ENCODE data around the gene DIPK1A.
"Not testable (repeated sequence)": the region's sequence is repeated elsewhere in the genome, so short reads cannot be mapped to it uniquely, and the experiment has no call there.

DIPK1A gene

DNA sequence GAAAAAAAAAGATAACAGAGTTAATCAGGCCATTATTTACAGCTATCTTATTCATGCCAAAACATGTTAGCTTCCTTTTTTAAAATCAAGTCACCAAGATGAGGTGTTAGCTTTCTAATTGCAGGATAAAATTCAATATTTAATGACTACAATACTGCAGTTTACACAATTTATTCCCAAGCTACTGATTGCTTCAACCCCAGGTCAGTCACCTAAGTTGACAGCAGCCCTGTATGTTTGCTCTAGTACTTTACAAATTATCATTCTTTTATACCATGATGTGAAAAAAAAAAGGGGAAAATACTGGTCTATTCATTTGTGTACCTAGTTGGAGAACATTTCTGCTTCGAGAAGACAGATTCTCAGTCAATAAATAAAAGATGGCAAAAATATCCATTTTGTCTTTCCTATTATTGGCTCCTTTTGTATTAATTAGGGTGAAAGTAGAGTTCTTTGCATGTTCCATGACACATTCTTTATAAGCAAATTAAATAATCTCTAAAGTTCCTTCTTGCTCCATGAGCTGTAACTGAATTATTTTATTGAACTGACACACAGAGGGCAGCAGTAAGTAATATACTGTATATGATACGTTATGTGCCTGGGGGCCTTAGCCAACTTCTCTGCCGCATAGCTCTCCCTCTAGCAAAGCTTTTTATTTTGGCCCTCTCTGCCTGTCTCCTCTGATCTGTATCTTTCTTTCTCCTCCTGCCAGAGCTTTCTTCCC lies 48.0 kb downstream of the DIPK1A start:
- no peak for DNase-seq

DNA sequence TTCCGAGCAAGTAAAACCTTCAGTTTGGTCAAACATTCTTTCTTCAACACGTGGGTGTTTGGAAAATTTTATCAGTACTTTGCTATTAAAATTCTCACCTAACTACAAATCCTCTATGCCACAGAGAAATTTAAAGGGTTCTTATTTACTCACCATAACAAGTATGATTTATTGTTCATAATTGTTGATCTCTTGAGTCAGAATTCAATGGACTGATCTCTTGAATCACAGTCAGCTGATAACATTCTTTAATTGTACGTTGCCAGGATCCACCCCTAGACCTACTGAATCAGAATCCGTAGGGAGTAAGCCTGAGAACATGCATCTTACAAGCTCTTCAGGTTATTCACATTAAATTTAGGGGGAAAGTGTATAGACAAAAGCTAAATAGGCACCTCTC lies 51.2 kb downstream of the DIPK1A start:
- DNase-seq = no peak

DNA sequence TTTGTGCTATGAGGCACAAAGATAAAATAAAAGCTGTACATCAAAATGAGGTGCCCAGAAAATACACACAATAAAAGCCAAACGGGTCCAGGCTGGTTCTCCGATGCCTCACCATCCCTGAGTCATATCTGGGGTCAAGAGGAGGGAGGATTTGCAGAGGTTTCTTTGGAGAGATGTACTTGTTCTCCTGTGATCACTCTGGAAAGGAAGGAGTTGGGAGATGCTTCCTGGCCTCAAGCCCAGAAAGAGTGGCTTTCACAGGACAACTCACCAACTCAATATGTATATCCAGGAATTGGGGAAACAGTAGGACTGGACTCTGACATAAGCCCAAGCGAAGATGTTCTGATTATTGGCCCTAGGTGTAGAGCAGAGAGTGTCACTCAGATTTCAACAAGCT lies 51.9 kb downstream of the DIPK1A start:
- no peak for DNase-seq

DNA sequence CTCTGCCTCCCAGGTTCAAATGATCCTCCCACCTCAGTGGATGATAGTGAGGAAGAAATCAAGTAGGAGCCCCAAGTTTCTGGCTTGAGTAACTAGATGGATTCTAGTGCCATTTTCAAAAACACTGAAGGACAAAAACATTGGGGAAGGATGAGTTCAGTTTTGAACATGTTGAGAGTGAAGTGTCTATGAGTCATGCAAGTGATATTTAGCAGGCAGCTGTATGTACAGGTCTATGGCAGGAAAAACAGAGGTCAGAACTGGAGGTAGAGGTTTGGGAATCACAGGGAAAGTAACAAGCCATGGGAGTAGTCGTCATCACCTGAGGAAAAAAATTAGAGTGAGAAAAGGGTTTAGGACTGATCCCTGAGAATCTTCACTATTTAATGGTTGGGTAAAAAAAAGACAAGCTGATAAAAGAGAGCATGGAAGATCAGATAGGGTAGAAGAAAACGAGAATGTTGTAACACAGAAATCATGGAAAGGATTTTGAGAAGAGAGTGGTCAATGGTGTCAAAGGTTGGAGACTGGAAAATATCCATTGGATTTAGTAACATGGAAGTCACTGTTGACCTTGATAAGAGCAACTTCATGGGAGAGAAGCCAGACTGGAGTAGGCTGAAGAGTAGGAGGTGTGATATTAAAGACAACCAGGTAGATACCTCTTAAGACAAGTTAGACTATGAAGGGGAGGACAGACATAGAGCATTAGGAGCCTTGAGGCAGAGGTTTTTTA lies 53.1 kb downstream of the DIPK1A start:
- DNase-seq = no peak

DNA sequence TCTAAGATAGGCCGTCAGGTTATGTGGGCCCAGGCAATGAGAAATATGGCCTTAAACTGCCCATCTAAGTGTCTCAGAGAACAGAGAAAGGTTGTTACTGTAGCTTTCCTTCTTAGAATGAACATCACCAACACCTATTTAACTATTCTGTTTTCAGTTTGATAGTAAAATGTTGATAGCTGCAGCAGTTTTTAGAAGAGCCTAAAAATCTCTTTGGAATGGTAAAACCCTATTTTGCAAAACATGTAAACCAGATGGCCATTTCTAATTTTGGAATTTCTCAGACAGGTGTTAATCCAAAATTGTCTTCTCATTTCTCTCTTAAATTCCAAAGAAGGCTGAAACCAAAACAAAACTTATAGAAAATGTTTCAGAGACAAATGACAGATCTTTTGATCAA lies 57.5 kb downstream of the DIPK1A start:
- no peak for DNase-seq

DNA sequence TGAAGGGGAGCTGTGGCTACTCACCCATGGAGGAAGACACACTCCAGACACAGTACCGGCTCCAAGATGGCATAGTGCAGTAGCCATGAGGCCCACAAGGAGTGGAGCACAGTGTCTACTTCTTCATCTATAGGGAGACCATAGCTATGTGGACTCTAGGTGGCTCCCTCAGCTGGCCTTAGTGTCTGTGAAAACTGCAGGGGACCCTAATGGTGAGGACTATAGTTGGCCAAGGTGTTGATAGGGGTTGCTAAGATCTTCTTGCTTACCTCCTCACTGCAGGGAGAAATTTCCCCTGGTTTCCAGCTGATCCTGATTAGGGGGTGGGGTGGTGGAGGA lies 58.9 kb downstream of the DIPK1A start:
- DNase-seq = no peak

DNA sequence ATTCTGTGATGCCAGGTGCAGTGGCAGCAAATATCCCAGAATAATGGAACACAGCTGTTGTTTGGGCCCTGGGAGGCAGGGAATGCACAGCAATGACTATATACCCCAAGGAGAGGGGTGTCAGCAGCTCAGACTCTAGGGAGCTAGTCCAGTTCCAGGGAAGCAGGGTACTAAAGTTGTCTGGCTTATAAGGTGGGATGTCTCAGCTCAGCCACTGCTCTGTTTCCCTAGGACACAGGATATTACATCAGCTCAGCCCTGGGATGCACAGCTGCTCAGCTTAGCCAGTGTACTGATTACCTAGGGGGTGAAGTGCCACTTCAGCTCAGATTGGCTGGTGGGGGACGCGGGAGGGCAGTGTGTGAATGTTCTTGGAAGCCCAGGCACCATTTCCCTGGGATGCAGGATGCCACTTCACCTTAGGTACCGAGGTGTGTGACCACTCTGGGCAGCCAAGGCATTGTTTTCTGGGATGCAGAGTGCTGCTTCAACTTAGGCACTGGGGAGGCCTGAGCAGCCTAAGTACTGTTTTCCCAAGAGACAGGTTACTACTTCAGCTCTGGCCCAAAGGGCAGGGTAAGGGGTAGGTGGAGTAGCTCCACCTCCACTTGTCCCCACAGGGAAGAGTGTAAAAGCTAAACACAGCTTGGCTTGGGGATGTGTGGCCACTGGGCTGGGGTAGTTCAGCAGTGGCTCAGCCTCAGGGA lies 59.4 kb downstream of the DIPK1A start:
- DNase-seq = no peak

DNA sequence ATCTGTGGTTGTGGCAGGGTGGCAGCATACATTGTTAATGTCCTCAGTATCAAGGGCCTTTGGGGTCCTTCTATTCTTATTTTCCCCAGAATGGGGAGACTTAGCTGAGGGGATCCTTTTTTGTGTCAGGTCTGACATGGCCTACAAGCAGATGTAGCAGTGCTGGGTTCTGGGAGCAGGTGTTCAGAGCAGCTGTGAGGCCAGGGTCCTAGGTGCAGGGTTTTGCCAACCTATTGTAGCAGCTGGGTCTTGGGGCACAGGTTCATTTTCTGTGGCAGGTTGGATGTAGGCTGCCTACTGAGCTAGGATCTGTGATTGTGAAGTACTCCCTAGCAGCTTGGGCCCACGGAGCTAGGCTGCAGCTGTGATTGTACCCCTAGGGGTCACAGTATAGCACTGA lies 60.1 kb downstream of the DIPK1A start:
- no peak for DNase-seq

DNA sequence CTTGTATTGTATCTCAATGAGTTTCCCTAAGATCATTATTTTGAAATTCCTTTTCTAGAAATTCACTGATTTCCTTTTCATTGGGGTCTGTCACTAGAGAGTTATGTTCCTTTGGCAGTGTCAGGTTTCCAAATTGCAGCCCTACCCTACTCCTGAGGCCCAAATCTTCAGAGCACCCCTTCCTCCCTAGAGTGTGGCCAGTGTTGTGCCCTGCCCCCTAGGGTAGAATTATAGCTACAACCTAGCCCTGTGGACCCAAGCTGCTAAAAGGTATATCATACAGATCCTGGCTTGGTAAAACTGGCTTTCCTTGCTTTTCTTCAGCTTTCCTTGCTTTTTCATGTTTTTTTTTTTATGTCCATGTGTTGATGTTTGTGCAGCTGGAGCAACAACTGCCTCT lies 60.7 kb downstream of the DIPK1A start:
- no peak for DNase-seq

DNA sequence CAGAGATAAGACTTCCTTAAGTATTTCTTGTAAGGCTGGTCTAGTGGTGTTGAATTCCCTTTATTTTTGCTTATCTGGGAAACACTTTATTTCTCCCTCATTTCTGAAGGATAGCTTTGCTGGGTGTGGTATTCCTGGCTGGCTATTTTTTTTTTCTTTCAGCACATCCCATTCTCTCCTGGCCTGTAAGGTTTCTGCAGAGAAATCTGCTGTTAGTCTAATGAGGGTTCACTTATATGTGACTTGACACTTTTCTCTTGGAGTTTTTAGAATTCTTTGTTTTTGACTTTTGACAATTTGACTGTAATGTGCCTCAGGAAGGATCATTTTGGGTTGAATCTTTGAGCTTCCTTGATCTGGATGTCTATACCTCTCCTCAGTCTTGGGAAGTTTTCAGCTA lies 61.5 kb downstream of the DIPK1A start:
- no peak for DNase-seq

DNA sequence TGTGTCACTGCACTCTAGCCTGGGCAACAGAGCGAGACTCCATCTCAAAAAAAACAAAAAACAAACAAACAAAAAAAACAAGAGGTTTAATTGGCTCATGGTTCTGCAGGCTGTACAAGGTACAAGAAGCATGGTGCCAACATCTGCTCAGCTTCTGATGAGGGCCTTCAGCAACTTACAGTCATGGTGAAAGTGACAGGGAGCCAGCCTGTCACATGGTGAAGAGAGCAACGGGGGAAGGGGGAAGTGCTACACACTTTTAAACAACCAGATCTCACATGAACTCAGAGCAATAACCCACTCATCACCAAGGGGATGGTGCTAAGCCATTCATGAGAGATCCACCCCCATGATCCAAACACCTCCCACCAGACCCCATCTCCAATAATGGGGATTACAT lies 63.2 kb downstream of the DIPK1A start:
- DNase-seq = not testable (repeated sequence)

DNA sequence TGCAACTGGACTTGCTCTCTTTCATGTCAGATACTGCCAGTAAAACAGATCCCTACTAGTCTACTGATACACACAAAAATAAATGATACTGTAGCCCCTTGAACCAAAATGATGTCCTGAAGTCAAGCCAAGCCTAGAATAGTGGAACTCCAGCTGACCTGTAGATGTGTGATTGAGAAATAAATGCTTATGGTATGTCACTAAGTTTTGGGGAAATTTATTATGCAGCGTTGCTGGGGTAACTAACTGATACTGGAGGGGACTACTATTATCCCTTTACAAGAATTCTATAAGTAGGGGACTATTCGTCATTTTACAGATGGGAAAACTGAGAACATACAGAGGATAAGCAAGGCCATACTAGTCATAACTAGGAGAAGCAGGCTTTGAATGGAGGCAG lies 73.8 kb downstream of the DIPK1A start:
- no peak for DNase-seq

DNA sequence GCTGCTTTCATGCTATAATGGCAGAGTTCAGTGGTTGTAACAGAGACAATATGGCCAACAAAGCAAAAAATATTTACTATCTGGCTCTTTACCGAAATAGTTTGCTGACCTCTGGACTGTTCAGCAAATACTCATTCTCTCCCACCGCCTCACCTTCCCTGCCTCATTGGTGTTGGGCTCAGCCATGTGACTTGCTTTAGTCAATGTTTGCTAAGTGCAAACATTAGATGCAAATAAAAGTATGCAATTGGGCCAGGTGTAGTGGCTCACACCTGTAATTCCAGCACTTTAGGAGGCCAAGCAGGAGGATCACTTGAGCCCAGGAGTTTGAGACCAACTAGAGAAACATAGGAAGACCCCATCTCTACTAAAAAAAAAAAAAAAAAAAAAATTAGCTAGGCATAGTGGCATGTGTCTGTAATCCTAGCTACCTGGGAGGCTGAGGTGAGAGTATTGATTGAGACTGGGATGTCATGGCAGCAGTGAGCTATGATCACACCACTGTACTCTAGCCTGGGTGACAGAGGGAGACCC lies 74.3 kb downstream of the DIPK1A start:
- DNase-seq = no peak

DNA sequence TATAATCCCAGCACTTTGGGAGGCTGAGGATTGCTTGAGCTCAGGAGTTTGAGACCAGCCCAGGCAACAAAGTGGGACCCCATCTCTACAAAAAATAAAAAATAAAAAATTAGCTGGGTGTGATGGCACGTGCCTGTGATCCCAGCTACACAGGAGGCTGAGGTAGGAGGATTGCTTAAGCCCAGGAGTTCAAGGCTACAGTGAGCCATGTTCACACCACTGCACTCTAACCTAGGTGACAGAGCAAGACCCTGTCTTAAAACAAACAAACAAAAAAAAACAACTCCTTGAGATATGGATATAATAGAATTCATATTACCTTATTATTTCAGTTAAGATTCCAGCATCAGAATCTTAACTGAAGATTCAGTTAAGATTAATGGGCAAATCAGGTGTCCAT lies 77.1 kb downstream of the DIPK1A start:
- DNase-seq = no peak

DNA sequence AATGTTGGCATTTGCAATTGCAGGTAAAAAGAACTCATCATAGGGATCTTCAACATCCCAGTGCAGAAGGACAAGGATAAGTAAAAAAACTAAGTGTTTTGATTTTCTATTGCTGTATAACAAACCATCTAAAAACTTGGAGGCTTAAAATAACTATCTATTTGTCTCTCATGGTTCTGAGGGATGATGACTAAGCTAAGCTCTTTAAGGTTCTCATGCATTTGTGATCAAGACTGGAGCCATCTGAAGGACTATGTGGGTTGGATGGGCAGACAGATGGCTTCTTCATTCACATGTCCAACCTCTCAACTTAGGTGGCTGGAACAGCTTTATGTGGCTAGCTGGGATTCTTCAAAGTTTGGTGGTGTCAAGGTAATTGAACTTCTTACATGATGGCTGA lies 78.0 kb downstream of the DIPK1A start:
- DNase-seq = no peak

DNA sequence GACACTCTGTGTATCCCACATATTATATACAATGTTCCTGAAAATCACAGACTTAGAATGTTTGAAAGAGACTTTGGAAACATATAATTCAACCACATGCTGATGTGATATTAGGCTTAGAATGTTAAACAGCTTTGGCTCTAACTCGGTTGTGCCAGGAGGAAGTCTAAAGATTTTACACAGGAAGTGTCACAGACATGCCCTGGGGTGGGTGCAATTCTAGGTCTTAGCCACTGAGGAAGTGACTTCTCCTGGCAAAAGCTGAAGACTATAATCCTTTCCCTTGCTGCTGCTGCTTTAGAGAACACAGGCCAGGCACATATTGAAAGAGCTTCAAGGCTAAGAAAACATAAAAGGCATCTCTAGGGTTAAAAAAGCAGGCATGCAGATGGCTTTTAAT lies 78.4 kb downstream of the DIPK1A start:
- DNase-seq = no peak

DNA sequence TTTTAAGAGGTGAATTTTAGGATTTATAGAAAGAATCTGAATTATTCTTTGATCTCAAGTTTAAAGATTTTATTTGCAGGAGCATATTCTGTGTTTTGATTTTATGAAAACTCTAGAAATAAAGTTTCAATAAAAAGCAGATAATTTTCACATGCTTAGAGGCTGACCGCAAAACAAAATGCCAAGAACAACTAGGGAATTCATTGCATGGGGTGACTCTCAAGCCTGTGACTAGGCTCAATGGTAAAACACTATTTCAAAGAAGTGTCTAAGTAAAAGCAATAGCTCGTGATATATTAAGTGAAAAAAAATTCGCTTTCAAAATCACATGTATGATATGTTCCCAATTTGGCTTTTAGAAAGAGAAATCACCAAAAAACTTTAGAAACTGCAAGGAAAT lies 79.9 kb downstream of the DIPK1A start:
- DNase-seq = no peak

DNA sequence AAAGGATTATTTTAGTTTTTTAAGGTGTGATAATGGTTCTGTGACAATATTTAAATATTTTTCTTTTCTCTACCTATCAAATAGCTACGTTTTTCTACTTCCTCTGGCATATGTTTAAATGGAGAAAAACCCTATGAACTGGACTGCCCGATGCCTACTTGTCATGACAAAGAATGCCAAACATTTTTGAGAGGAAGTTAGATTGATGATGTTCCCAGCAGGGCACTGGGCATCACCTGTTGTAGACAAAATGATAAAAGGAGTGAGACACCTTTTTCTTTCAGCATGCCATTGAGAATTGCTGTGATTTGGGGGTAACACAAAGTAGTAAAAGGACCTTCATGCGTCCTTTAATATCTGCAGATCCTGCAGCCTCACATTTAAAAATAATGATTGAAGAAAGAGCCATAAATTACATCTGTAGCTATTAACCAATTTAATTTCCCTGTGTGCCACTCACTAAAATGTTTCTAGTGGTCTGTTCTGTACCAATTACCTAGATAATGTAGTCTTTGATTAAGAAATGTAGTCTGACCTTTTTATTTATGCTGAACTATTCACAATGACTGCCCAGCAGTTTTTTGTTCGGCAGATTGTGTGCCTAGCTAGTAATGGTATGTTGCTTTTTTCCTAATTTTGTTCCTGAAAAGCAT lies 81.8 kb downstream of the DIPK1A start:
- no peak for DNase-seq

DNA sequence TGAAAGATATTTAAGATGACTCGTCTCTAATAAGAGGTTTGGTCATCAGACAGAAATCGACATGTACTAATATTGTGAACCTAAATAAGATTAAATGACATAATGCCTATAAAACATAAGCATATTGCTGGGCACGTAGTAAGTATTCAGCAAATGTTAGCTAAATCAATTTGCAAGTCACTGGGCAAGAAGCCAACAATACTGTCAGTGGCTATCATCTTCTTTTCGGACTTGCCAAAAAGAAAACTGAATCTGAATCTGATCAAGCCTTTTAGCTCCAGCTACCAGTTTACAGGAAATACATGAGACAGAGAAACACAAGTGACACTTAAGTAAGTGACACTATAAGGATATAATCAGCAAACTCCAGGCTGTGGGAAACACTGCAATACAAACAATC lies 83.5 kb downstream of the DIPK1A start:
- no peak for DNase-seq

DNA sequence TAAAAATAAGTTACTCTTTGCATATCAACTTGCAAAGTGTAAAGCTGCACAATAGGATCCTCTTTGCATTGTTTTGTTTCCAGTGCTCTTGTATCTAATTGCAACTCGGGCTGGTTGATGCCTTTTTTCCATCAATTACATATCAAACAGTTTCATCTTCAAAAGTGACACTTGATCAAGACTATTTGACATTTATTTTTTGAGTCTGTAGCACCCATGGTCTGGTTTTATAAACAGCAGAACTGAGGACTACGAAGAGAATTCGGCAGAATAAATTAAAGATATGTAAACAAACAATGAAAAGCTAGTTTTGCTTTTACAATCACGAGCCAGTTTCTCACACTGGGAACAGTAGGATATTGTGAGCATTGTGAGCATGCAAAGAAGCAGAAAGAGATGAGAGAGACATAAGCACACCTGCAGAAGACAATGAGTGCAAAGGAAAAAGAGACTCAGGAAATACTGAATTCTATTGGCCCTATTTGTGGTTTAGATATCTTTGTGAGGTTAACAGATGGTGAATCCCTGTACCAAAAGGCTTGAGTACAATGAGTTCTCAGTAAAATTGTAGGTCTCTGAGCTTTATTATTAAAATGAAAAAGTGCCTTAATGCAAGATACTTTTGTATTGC lies 84.1 kb downstream of the DIPK1A start:
- DNase-seq = no peak

DNA sequence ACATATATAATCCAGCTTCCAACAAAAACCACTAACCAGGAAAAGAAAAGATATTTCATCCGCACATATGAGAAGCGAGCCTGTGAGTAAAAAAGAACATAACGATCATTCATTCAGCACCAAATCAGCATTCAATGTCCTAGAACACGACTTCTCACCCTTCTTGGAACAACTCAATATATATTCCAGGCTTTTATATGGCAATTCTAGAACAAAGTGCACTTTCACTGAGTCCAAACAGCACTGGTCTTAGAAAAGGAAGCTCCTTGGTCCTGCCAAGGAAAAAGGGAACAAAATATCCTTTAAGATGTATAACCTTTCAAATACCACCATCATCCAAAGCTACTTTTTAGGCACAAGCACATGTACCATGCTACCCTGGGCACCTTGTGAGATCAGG lies 84.9 kb downstream of the DIPK1A start:
- DNase-seq = no peak

DNA sequence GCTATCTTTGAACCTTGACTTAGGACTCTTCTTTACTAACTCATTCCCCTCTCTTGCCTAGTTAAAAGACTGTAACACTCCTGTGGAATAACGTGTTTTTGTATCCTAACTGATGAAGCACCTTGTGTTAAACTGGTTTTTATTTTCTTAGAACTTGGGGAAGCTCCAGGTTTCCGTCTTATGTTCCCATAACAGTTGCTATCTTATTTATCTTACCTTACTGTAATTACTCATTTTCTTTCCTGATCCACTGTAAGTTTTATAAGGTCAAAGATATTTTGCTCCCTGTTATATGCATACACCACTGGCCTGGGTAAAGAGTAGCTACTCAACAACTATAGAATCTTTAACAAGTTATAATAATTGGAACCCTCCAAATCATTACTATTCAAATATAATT lies 86.3 kb downstream of the DIPK1A start:
- DNase-seq = no peak

DNA sequence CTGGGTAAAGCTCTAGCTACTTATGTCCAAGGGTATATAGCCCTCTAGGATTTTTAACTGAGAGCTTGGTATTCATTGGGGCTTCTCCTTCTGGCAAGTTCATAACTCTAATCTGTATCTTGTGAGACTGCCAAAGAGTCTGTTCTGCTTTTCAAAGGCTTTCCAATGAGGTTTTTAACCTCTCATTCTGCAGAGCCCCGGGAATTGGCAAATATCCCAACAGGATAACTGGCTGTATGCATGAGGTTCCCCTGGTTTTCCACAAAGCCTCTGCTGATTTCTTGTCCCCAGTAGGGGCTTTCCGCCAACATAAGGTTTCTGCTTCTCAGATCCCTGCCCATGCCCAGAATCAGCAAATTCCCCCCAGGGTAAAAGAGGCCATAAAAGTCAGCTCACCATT lies 88.5 kb downstream of the DIPK1A start:
- no peak for DNase-seq
